Gastroesophageal sphincter (tissue), 4 donors: ENCODE measurements around the gene JDP2. TPM values are rescaled to one million over a fixed set of nuclear protein-coding genes. Genes with fewer than 3 reads are reported as not detected.

Experiments used
- ATAC-seq: fragments of 150-250 bp; one replicate; pipeline ENCODE4 v1.9.1; 2016; ENCODE audit warnings: mild to moderate bottlenecking, moderate library complexity
- H3K27ac ChIP-seq, 4 donors: fragments of 200-600 bp; sonication (generic) in 3 of 4; 1 replicate in 3 of 4; 2 replicates in 1 of 4; pipeline ENCODE4 v1.5.1; 2016 to 2019
- H3K27me3 ChIP-seq: fragments of 200-600 bp; sonication (generic); one replicate; pipeline ENCODE4 v1.5.1; 2019
- H3K36me3 ChIP-seq, 2 donors: fragments of 200-600 bp; sonication (generic); one replicate each; pipeline ENCODE4 v1.5.1; 2019; ENCODE audit warnings: control low read depth in 1 of 2
- H3K4me1 ChIP-seq, 3 donors: fragments of 200-600 bp; sonication (generic); 1 replicate in 2 of 3; 2 replicates in 1 of 3; pipeline ENCODE4 v1.5.1; 2016 to 2019; ENCODE audit warnings: control low read depth in 2 of 3
- H3K4me3 ChIP-seq, 2 donors: fragments of 200-600 bp; sonication (generic); one replicate each; pipeline ENCODE4 v1.5.1; 2019; ENCODE audit warnings: mild to moderate bottlenecking in 1 of 2, moderate library complexity in 1 of 2
- H3K9me3 ChIP-seq, 3 donors: fragments of 200-600 bp; sonication (generic); one replicate each; pipeline ENCODE4 v1.5.1; 2017 to 2019; ENCODE audit warnings: control low read depth in 2 of 3
- CTCF ChIP-seq, 4 experiments: fragments of 200-600 bp in 2 of 4; fragments of 450-650 bp in 2 of 4; sonication (generic) in 1 of 4; IDR thresholded peaks; one replicate each; pipeline ENCODE4 v1.5.1; 2017 to 2019; ENCODE audit warnings: antibody characterized with exemption in 4 of 4, mild to moderate bottlenecking in 2 of 4, moderate library complexity in 2 of 4
- EP300 ChIP-seq: sonication (generic); formaldehyde crosslinking; IDR thresholded peaks from one replicate; pipeline ENCODE4 v1.6.1; 2017; ENCODE audit warnings: antibody characterized with exemption, mild to moderate bottlenecking
- POLR2A ChIP-seq, 2 donors: fragments of 450-650 bp; IDR thresholded peaks; one replicate each; pipeline ENCODE4 v1.6.1; 2017; ENCODE audit warnings: antibody characterized with exemption in 2 of 2, mild to moderate bottlenecking in 2 of 2, moderate library complexity in 1 of 2
- POLR2AphosphoS5 ChIP-seq: sonication (generic); formaldehyde crosslinking; IDR thresholded peaks from one replicate; pipeline ENCODE4 v1.6.1; 2017; ENCODE audit warnings: antibody characterized with exemption
- WGBS, 2 donors: methylation state at CpG; one replicate each; pipeline ENCODE4 v1.1.5; 2018; ENCODE audit warnings: low coverage in 1 of 2; 5-methylcytosine and 5-hydroxymethylcytosine counted together
- total RNA-seq, 4 donors: library from RNA; depleted of rRNA; stranded (reverse); fragments of >200 nt; gene quantifications; one replicate each; pipeline ENCODE4 v1.1.0, GENCODE V29; 2016

Gene JDP2
- total RNA-seq, 4 donors from 2014 or later: 55.6 to 90.0 (median 70.8) TPM

GRCh38 chr14:75392686-75393641 lies 34.9 kb upstream of the JDP2 start:
- H3K36me3 ChIP-seq: no peaks in the 10 kb centered on the region
- TF ChIP-seq EP300 (no peak), CTCF (IDR thresholded peaks at IDR 0.05) (no peak), POLR2AphosphoS5 (no peak), POLR2A (IDR thresholded peaks at IDR 0.05) (no peak)
- no peak overlapping the region for H3K27ac ChIP-seq
- 74 to 79% methylated on average over 4 to 5 of the region's 11 CpGs for WGBS, 2 donors
- no peaks in the 10 kb centered on the region for H3K4me1 ChIP-seq
- no peaks in the 10 kb centered on the region for H3K27me3 ChIP-seq
- no peak overlapping the region for H3K4me3 ChIP-seq
- H3K9me3 ChIP-seq: no peaks in the 10 kb centered on the region
- no peak for ATAC-seq

GRCh38 chr14:75393794-75394193 lies 34.0 kb upstream of the JDP2 start:
- H3K9me3 ChIP-seq: no peaks in the 10 kb centered on the region

GRCh38 chr14:75395862-75396261 lies 32.0 kb upstream of the JDP2 start:
- no peak for TF ChIP-seq CTCF (IDR thresholded peaks at IDR 0.05)
- no peak for TF ChIP-seq EP300
- TF ChIP-seq POLR2AphosphoS5: no peak
- TF ChIP-seq POLR2A (IDR thresholded peaks at IDR 0.05): no peak
- H3K4me3 ChIP-seq: no peak overlapping the region
- no peaks in the 10 kb centered on the region for H3K9me3 ChIP-seq
- H3K36me3 ChIP-seq: no peaks in the 10 kb centered on the region
- 60 to 82% methylated on average over 1 to 5 of the region's 5 CpGs for WGBS, 2 donors
- no peak overlapping the region for H3K27ac ChIP-seq
- ATAC-seq: no peak
- peaks cover 6 to 14% (median 9%) of the 10 kb centered on the region in 3 donors for H3K4me1 ChIP-seq
- H3K27me3 ChIP-seq: no peaks in the 10 kb centered on the region

More at GRCh38 chr14:75393794-75394193, 34.0 kb upstream of the JDP2 start:
- ATAC-seq: no peak
- Histone ChIP-seq H3K36me3 (no peaks in the 10 kb centered on the region), H3K4me1 (no peaks in the 10 kb centered on the region), H3K4me3 (no peak overlapping the region), H3K27me3 (no peaks in the 10 kb centered on the region), H3K27ac (no peak overlapping the region)
- TF ChIP-seq CTCF (IDR thresholded peaks at IDR 0.05) (no peak), POLR2A (IDR thresholded peaks at IDR 0.05) (no peak), EP300 (no peak), POLR2AphosphoS5 (no peak)
- WGBS, 2 donors: 85 to 95% methylated on average over 4 to 7 of the region's 9 CpGs

- Histone ChIP-seq H3K9me3 (no peaks in the 10 kb centered on the region), H3K27ac (peak overlapping the region in 1 of 4 donors; percentile 88), H3K36me3 (no peaks in the 10 kb centered on the region), H3K27me3 (no peaks in the 10 kb centered on the region), H3K4me3 (no peak overlapping the region), H3K4me1 (peaks cover 6 to 28% (median 20%) of the 10 kb centered on the region in 3 donors)
- no peak for ATAC-seq
- TF ChIP-seq CTCF (IDR thresholded peaks at IDR 0.05) (no peak), EP300 (no peak), POLR2AphosphoS5 (no peak), POLR2A (IDR thresholded peaks at IDR 0.05) (no peak)
- 85 to 90% methylated on average over 3 to 4 of the region's 4 CpGs for WGBS, 2 donors
Measured at GRCh38 chr14:75399321-75399720, 28.5 kb upstream of the JDP2 start.
